K562 (cell line): Measurements from ENCODE around the gene GCNT2. TPM values are rescaled to one million over a fixed set of nuclear protein-coding genes. Genes with fewer than 3 reads are reported as not detected.

Experiments used
- ATF7 ChIP-seq: fragments of 450-650 bp; IDR thresholded peaks from 2 replicates; pipeline ENCODE4 v1.7.1; 2014; ENCODE audit warnings: mild to moderate bottlenecking, moderate library complexity
- BCLAF1 ChIP-seq, 2 experiments: fragments of 450-650 bp in 1 of 2; IDR thresholded peaks; 2 replicates each; pipeline ENCODE4 v1.6.1; 2011 to 2017; ENCODE audit warnings: low read depth in 2 of 2, antibody characterized with exemption in 1 of 2, borderline replicate concordance in 1 of 2, low read length in 1 of 2, mild to moderate bottlenecking in 1 of 2, mixed read lengths in 1 of 2; ENCODE audit not compliant: control insufficient read depth in 1 of 2
- BHLHE40 ChIP-seq: IDR thresholded peaks from 2 replicates; pipeline ENCODE4 v1.6.1; 2011; ENCODE audit warnings: low read length, improper control_type of control experiment
- ELF1 ChIP-seq: fragments of 200-800 bp; sonication (Bioruptor generic); IDR thresholded peaks from 2 replicates; pipeline ENCODE4 v1.6.1; 2016; ENCODE audit warnings: missing genetic modification characterization, missing compliant biosample characterization
- ETV6 ChIP-seq, 3 experiments: fragments of 150-350 bp in 1 of 3; sonication (generic) in 1 of 3; formaldehyde crosslinking in 1 of 3; IDR thresholded peaks; 2 replicates each; pipeline versions ENCODE4 v1.6.1 to v1.8.0; 2014 to 2022; ENCODE audit warnings: borderline replicate concordance in 2 of 3, low read depth in 2 of 3, antibody characterized with exemption in 1 of 3, low read length in 1 of 3, mild to moderate bottlenecking in 1 of 3, missing genetic modification reagents in 1 of 3
- FOXJ2 ChIP-seq: fragments of 200-800 bp; sonication (Bioruptor generic); IDR thresholded peaks from 2 replicates; pipeline ENCODE4 v1.6.1; 2016; ENCODE audit warnings: missing genetic modification characterization, missing compliant biosample characterization
- PBX2 ChIP-seq, 2 experiments: IDR thresholded peaks in 1 of 2; conservative IDR thresholded peaks in 1 of 2; 2 replicates each; pipeline ENCODE4 v1.6.1; 2016; ENCODE audit warnings: low read depth in 2 of 2, mild to moderate bottlenecking in 1 of 2, missing compliant biosample characterization in 1 of 2, missing genetic modification characterization in 1 of 2, moderate library complexity in 1 of 2
- PRDM10 ChIP-seq: fragments of 450-650 bp; IDR thresholded peaks from 2 replicates; pipeline ENCODE4 v1.6.1; 2018; ENCODE audit not compliant: partially characterized antibody
- SMAD4 ChIP-seq: fragments of 250-450 bp; sonication (Bioruptor Pico); conservative IDR thresholded peaks from 2 replicates; pipeline ENCODE4 v1.8.0; 2021; ENCODE audit warnings: inconsistent platforms, mild to moderate bottlenecking, moderate library complexity
- ZBTB26 ChIP-seq: fragments of 450-650 bp; formaldehyde crosslinking; IDR thresholded peaks from 2 replicates; pipeline ENCODE4 v1.4.0; 2022; ENCODE audit warnings: missing genetic modification characterization
- ZFP91 ChIP-seq: sonication (generic); formaldehyde crosslinking; IDR thresholded peaks from 2 replicates; pipeline ENCODE4 v1.8.0; 2022; ENCODE audit warnings: mild to moderate bottlenecking, missing genetic modification reagents
- ZNF507 ChIP-seq: conservative IDR thresholded peaks from 2 replicates; pipeline ENCODE4 v1.6.1; 2017; ENCODE audit warnings: missing genetic modification characterization, missing compliant biosample characterization
- ZNF584 ChIP-seq: fragments of 200-800 bp; sonication (Bioruptor generic); IDR thresholded peaks from 2 replicates; pipeline ENCODE4 v1.6.1; 2016; ENCODE audit warnings: low read depth, mild to moderate bottlenecking, missing genetic modification characterization, missing compliant biosample characterization
- polyA plus RNA-seq, 8 experiments: library from polyadenylated mRNA; depleted of rRNA in 4 of 8; stranded (reverse) in 5 of 8; unstranded in 3 of 8; fragments of >200 nt; fragmentation: Nextera tagmentation in 2 of 8; fragmentation: Illumina TruSeq in 1 of 8; extraction: Ambion mirVana in 2 of 8; extraction: Trizol in 1 of 8; gene quantifications; 2 replicates each; pipeline versions ENCODE4 v1.2.1 to v1.2.3, GENCODE V29; 2011 to 2014; ENCODE audit warnings: inconsistent platforms in 1 of 8, missing spikeins in 1 of 8
- total RNA-seq, 7 experiments: library from RNA; depleted of rRNA in 6 of 7; stranded (reverse); fragments of >200 nt in 6 of 7; fragmentation: Illumina TruSeq in 2 of 7; extraction: Trizol in 2 of 7; gene quantifications; 2 replicates each; pipeline versions ENCODE4 v1.2.1 to v1.2.3, GENCODE V29; 2011 to 2021; ENCODE audit warnings: low replicate concordance in 1 of 7

Gene GCNT2
- total and polyA plus RNA-seq, 9 of the 15 experiments (the other 6 are each of a cell fraction or from before 2014, with no cell fraction given), result 0.78 to 2.6 (median 1.6) TPM

GRCh38 chr6:10643201-10643651, 122.1 kb downstream of the GCNT2 start (continued):
- no peak for TF ChIP-seq PBX2 (CRISPR knock-in tag; IDR thresholded peaks at IDR 0.05; ENCODE audit: low read depth)
- peak; percentile 50; the same call in 1 of the 2 replicates for TF ChIP-seq PBX2 (tag; conservative IDR thresholded peaks at IDR 0.05; ENCODE audit: low read depth)
- TF ChIP-seq BHLHE40, result no peak
- TF ChIP-seq ELF1, result peak; percentile 59
- TF ChIP-seq ETV6 (IDR thresholded peaks at IDR 0.05; ENCODE audit: borderline replicate concordance in 1 of 2, low read depth in 2 of 2, low read length in 1 of 2), result peak in 1 of 2 experiments; percentile 90; a peak in 2 of 4 replicates
- no peak for TF ChIP-seq ETV6 (CRISPR knock-in tag; IDR thresholded peaks at IDR 0.05; ENCODE audit: borderline replicate concordance)
- peak; percentile 49 for TF ChIP-seq PRDM10
- TF ChIP-seq ATF7, result peak; percentile 31; the same call in 1 of the 2 replicates
- TF ChIP-seq SMAD4 (CRISPR knock-in tag), result 0 out of 2 replicates have a peak, but pooled peaks have one; percentile 14
- no peak for TF ChIP-seq ZFP91 (CRISPR knock-in tag)
- TF ChIP-seq ZBTB26, result peak; percentile 88
- peak; percentile 69; the same call in 1 of the 2 replicates for TF ChIP-seq FOXJ2 (tag)
- TF ChIP-seq ZNF507 (tag), result no peak
- TF ChIP-seq ZNF584 (CRISPR knock-in tag), result no peak
- TF ChIP-seq BCLAF1 (IDR thresholded peaks at IDR 0.05; ENCODE audit: borderline replicate concordance in 1 of 2, control insufficient read depth in 1 of 2, low read depth in 2 of 2, low read length in 1 of 2), result no peak
